ENCODE results near the gene UBE2J2. TPM values are rescaled to one million over a fixed set of nuclear protein-coding genes. Genes with fewer than 3 reads are reported as not detected.

The UBE2J2 gene
- total RNA-seq, 1 donor from 2014 or later = 89.9 TPM

DNA sequence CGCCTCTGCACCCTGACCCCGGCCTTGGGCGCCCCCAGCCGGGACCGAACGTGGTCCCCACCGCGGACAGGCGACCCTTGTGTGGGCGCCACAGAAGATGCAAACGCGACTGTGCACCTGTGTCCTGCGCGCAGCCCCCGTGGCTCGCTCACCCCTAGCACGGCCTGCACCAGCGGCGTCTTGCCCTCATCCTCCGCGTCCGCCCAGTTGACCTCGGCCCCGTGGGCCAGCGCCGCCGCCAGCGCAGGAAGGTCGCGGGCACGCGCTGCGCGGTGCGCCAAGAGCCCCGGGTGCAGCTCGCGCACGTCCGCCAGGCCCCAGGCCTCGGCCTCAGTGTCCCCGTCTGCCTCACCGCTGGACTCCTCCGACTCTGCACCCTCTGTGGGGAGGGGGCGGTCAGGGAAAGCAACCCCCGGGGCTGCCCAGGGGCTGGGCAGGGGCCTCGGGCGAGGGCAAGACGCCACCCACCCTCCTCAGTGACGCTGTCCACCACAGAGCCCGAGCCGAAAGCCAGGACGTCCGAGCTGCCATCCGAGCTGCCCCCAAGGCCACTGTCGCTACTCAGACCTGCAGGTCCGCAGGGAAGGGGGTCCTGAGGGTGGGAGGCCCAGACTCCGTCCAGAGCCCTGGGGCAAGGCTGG lies 20.7 kb upstream of the UBE2J2 start:
- no peaks in the 10 kb centered on the region for H3K9me3 Mint-ChIP-seq
- H3K4me3 Mint-ChIP-seq = no peak overlapping the region
- intact Hi-C loops (cut with micrococcal nuclease) = loop anchor here (5.0 kb wide), 1 partner anchor 87 kb away; the partner anchor contains the start of gene TNFRSF18
- POLR2A ChIA-PET = no interaction called here
- H3K27me3 Mint-ChIP-seq = peaks cover 2% of the 10 kb centered on the region
- no peaks in the 10 kb centered on the region for H3K36me3 Mint-ChIP-seq (ENCODE audit: low read depth)
- no peak for ATAC-seq (ENCODE audit: low read depth)
- no peak overlapping the region for H3K27ac Mint-ChIP-seq
- CTCF ChIA-PET = no interaction called here
- peaks cover 10% of the 10 kb centered on the region for H3K4me1 Mint-ChIP-seq
- DNase-seq = no peak
- TF ChIP-seq, protein P1, sequence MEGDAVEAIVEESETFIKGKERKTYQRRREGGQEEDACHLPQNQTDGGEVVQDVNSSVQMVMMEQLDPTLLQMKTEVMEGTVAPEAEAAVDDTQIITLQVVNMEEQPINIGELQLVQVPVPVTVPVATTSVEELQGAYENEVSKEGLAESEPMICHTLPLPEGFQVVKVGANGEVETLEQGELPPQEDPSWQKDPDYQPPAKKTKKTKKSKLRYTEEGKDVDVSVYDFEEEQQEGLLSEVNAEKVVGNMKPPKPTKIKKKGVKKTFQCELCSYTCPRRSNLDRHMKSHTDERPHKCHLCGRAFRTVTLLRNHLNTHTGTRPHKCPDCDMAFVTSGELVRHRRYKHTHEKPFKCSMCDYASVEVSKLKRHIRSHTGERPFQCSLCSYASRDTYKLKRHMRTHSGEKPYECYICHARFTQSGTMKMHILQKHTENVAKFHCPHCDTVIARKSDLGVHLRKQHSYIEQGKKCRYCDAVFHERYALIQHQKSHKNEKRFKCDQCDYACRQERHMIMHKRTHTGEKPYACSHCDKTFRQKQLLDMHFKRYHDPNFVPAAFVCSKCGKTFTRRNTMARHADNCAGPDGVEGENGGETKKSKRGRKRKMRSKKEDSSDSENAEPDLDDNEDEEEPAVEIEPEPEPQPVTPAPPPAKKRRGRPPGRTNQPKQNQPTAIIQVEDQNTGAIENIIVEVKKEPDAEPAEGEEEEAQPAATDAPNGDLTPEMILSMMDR (IDR thresholded peaks at IDR 0.05) = no peak

DNA sequence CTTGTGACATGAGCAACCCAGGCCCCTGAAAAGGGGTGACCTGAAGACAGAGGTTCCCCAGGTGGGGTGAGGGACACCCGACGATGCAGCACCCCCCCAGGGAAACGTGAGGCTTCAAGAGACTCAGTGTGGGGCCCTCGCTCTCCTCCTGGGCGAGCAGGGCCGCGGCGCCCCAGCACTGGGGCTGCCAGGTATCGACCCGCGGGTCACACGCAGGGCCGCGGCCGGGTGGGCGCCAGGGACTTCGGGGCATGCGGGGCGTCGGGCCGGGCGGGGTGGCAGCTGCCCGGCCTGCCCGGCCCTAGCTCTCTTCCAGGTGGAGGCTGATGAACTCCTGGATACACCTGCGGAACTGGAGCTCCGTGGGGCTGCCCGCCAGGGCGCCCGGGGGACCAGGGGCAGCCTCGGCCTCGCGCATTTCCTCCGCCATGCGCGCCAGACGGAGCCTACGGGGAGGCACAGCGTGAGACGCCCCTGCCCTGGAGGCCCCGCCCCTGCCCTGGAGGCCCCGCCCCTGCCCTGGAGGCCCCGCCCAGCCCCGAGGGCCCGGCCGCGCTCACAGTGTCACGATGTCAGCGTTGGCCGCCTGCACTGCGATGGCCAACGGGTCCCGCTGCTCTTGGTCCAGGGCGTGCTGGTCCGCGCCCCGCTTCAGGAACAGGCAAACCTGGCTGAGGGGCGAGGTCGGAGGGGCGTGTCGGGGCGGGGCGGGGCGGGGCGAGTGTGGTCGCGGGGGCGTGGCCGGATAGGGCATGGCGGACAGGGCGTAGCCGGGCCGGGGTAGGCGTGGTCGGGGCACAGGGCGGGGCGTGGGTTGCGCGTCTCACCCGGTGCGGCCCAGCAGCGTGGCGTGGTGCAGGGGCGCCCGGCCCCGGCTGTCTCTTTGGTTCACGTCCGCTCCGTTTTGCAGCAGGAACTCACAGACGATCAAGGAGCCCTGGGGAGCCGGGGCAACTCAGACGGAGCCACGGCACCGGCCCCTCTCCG lies 19.9 kb upstream of the UBE2J2 start:
- DNase-seq = no peak
- no peak for ATAC-seq (ENCODE audit: low read depth)
- intact Hi-C loops (cut with micrococcal nuclease) = loop anchor here (5.0 kb wide), 1 partner anchor 86 kb away; the partner anchor contains the start of gene TNFRSF18

GRCh38 chr1:1292851-1293250 lies 19.2 kb upstream of the UBE2J2 start:
- Mint-ChIP-seq H3K36me3 (ENCODE audit: low read depth) (no peaks in the 10 kb centered on the region), H3K9me3 (no peaks in the 10 kb centered on the region), H3K4me3 (no peak overlapping the region), H3K4me1 (peaks cover 10% of the 10 kb centered on the region), H3K27ac (no peak overlapping the region), H3K27me3 (peaks cover 2% of the 10 kb centered on the region)
- TF ChIP-seq, protein P1 (IDR thresholded peaks at IDR 0.05) = no peak
- ChIA-PET POLR2A (no interaction called here), CTCF (interaction anchor here (0.7 to 3.2 kb wide), 3 partner anchors 170 to 221 kb away, joined by 3 to 71 read pairs (median 3); no protein-coding TSS in a partner anchor)
- DNase-seq = no peak
- intact Hi-C loops (cut with micrococcal nuclease) = loop anchor here (1.0 to 5.0 kb wide), 3 partner anchors 86 to 309 kb away; partner anchors contain the start of gene TNFRSF18
- ATAC-seq (ENCODE audit: low read depth) = no peak

More for the DNA sequence above, 19.9 kb upstream of the UBE2J2 start:
- Mint-ChIP-seq H3K4me1 (peaks cover 10% of the 10 kb centered on the region), H3K4me3 (no peak overlapping the region), H3K36me3 (ENCODE audit: low read depth) (no peaks in the 10 kb centered on the region), H3K27me3 (peaks cover 2% of the 10 kb centered on the region), H3K27ac (no peak overlapping the region), H3K9me3 (no peaks in the 10 kb centered on the region)
- TF ChIP-seq, protein P1 (IDR thresholded peaks at IDR 0.05) = no peak
- ChIA-PET CTCF (interaction anchor here (0.7 kb wide), 1 partner anchor 171 kb away, joined by 3 read pairs; no protein-coding TSS in a partner anchor), POLR2A (no interaction called here)

GRCh38 chr1:1292442-1292779 lies 18.8 kb upstream of the UBE2J2 start:
- no peak overlapping the region for H3K4me3 Mint-ChIP-seq
- CTCF ChIA-PET = interaction anchor here (0.7 to 3.2 kb wide), 19 partner anchors 11 to 310 kb away, joined by 3 to 71 read pairs (median 4); partner anchors contain the start of genes ISG15 and PERM1
- no peaks in the 10 kb centered on the region for H3K36me3 Mint-ChIP-seq (ENCODE audit: low read depth)
- peaks cover 2% of the 10 kb centered on the region for H3K27me3 Mint-ChIP-seq
- TF ChIP-seq, protein P1 (IDR thresholded peaks at IDR 0.05) = no peak
- no peaks in the 10 kb centered on the region for H3K9me3 Mint-ChIP-seq
- peaks cover 10% of the 10 kb centered on the region for H3K4me1 Mint-ChIP-seq
- POLR2A ChIA-PET = interaction anchor here (0.6 to 1.4 kb wide), 6 partner anchors 170 to 308 kb away, joined by 3 to 11 read pairs (median 4); no protein-coding TSS in a partner anchor
- DNase-seq (no peak), ATAC-seq (ENCODE audit: low read depth) (no peak)
- no peak overlapping the region for H3K27ac Mint-ChIP-seq
- intact Hi-C loops (cut with micrococcal nuclease) = loop anchor here (1.0 to 5.0 kb wide), 3 partner anchors 85 to 308 kb away; partner anchors contain the start of gene TNFRSF18

All from activated B cell treated with CpG ODN at 0.5 μM for 24 hours (primary cell).